Activated naive CD4-positive, alpha-beta T cell treated with anti-CD3 and anti-CD28 coated beads, Interleukin-2, amount 50 U/mL, for 24 hours (primary cell): Measurements from ENCODE around the gene SMPD3.

Experiments used
- H3K27ac Mint-ChIP-seq: one replicate; pipeline ENCODE4 v1.8.0; 2021; ENCODE audit warnings: mild to moderate bottlenecking, mixed read lengths
- H3K27me3 Mint-ChIP-seq: one replicate; pipeline ENCODE4 v1.8.0; 2021; ENCODE audit warnings: mixed read lengths
- H3K36me3 Mint-ChIP-seq: one replicate; pipeline ENCODE4 v1.8.0; 2021; ENCODE audit warnings: mixed read lengths
- H3K4me1 Mint-ChIP-seq: one replicate; pipeline ENCODE4 v1.8.0; 2021; ENCODE audit warnings: mixed read lengths
- H3K4me3 Mint-ChIP-seq: one replicate; pipeline ENCODE4 v1.8.0; 2021; ENCODE audit warnings: mild to moderate bottlenecking, mixed read lengths
- H3K9me3 Mint-ChIP-seq: one replicate; pipeline ENCODE4 v1.8.0; 2021; ENCODE audit warnings: mixed read lengths

Gene SMPD3

GRCh38 chr16:68406458-68407152, 41.7 kb downstream of the SMPD3 start:
- Mint-ChIP-seq H3K36me3 (no peaks in the 10 kb centered on the region), H3K4me3 (no peak overlapping the region), H3K4me1 (peaks cover 9% of the 10 kb centered on the region), H3K27me3 (no peaks in the 10 kb centered on the region), H3K9me3 (no peaks in the 10 kb centered on the region), H3K27ac (no peak overlapping the region)

GRCh38 chr16:68404736-68405345, 43.5 kb downstream of the SMPD3 start:
- Mint-ChIP-seq H3K36me3 (no peaks in the 10 kb centered on the region), H3K27ac (no peak overlapping the region), H3K9me3 (no peaks in the 10 kb centered on the region), H3K4me1 (peaks cover 19% of the 10 kb centered on the region), H3K4me3 (no peak overlapping the region), H3K27me3 (no peaks in the 10 kb centered on the region)

DNA sequence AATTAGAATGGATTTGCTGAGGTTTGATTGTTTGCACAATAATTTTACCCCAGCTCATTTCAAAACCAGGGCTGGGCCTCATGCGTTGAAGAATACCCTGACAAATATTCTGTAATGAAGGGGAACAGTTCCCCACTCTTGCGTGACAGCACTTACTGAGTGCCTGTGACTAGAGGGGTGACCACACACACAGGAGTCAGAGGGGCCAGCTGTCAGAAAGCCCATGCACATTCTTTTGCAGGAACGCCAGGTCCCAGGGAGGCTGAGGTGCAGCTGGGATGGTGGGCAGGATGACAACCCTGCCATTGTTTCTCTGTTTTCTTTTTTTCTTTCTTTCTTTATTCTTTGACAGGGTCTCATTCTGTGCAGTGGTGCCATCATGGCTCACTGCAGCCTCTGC, 44.6 kb downstream of the SMPD3 start:
- Mint-ChIP-seq H3K4me1 (peaks cover 21% of the 10 kb centered on the region), H3K9me3 (no peaks in the 10 kb centered on the region), H3K27me3 (no peaks in the 10 kb centered on the region), H3K27ac (no peak overlapping the region), H3K4me3 (no peak overlapping the region), H3K36me3 (no peaks in the 10 kb centered on the region)

GRCh38 chr16:68403177-68403576, 45.1 kb downstream of the SMPD3 start:
- H3K36me3 Mint-ChIP-seq, result no peaks in the 10 kb centered on the region
- no peaks in the 10 kb centered on the region for H3K27me3 Mint-ChIP-seq
- no peak overlapping the region for H3K4me3 Mint-ChIP-seq
- no peak overlapping the region for H3K27ac Mint-ChIP-seq
- H3K9me3 Mint-ChIP-seq, result no peaks in the 10 kb centered on the region
- peaks cover 21% of the 10 kb centered on the region for H3K4me1 Mint-ChIP-seq

GRCh38 chr16:68402748-68403040, 45.6 kb downstream of the SMPD3 start:
- no peaks in the 10 kb centered on the region for H3K36me3 Mint-ChIP-seq
- no peak overlapping the region for H3K27ac Mint-ChIP-seq
- no peaks in the 10 kb centered on the region for H3K27me3 Mint-ChIP-seq
- peaks cover 21% of the 10 kb centered on the region for H3K4me1 Mint-ChIP-seq
- no peaks in the 10 kb centered on the region for H3K9me3 Mint-ChIP-seq
- no peak overlapping the region for H3K4me3 Mint-ChIP-seq

- Mint-ChIP-seq H3K27me3 (no peaks in the 10 kb centered on the region), H3K9me3 (no peaks in the 10 kb centered on the region), H3K4me1 (peaks cover 21% of the 10 kb centered on the region), H3K36me3 (no peaks in the 10 kb centered on the region), H3K27ac (no peak overlapping the region), H3K4me3 (no peak overlapping the region)
Measured at GRCh38 chr16:68401871-68402747, 46.2 kb downstream of the SMPD3 start.

DNA sequence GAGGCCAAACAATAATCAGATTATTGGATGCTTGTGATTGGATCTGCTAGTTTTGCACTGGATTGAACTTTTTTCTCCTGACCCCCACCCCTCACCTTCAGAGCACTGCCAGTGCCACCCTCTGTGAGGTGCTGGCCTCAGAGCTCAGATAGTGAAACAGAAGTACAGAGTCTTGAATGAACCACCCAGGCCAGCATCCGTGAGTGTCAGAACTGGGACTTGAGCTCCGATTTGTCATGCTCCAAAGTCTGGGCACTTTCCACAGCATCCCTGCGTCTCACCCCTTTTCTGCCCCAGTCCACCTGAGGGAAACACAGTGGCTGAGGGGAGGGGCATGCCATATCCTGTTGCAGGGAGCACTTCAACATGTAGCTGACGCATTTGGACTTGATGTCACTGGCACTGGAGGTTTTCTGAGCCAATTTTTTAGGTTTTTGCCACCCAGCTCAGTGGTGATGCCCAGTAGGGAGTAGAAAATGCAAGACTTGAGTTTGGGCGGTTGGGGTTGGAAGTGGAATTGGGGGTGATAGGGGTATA, 47.3 kb downstream of the SMPD3 start:
- Mint-ChIP-seq H3K27me3 (no peaks in the 10 kb centered on the region), H3K27ac (no peak overlapping the region), H3K9me3 (no peaks in the 10 kb centered on the region), H3K4me3 (no peak overlapping the region), H3K4me1 (peaks cover 27% of the 10 kb centered on the region), H3K36me3 (no peaks in the 10 kb centered on the region)

- Mint-ChIP-seq H3K4me3 (no peak overlapping the region), H3K36me3 (no peaks in the 10 kb centered on the region), H3K27ac (no peak overlapping the region), H3K4me1 (peaks cover 27% of the 10 kb centered on the region), H3K9me3 (no peaks in the 10 kb centered on the region), H3K27me3 (no peaks in the 10 kb centered on the region)
Measured at GRCh38 chr16:68400083-68400923, 48.0 kb downstream of the SMPD3 start.

DNA sequence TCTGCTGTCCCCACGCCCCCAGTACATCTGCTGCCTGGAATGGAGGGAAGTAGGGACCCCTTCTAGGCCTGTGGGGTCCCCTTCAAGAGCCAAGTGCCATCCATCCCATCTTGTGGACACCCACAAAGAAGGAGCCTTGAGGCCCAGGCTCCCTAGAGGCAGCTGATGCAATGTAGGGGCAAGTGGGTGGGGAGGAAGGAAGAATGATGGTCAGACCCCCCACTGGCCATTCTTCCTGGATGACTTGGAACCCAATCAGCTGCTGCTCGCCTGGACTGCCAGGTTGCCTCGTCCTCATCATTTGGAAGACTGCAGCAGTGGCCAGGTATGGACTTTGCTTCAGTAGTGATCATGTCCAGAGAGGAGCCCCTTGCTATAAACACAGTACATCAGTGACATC, 48.9 kb downstream of the SMPD3 start:
- Mint-ChIP-seq H3K4me1 (peaks cover 27% of the 10 kb centered on the region), H3K27me3 (no peaks in the 10 kb centered on the region), H3K4me3 (no peak overlapping the region), H3K27ac (no peak overlapping the region), H3K36me3 (no peaks in the 10 kb centered on the region), H3K9me3 (no peaks in the 10 kb centered on the region)

- no peak overlapping the region for H3K4me3 Mint-ChIP-seq
- H3K36me3 Mint-ChIP-seq, result no peaks in the 10 kb centered on the region
- no peaks in the 10 kb centered on the region for H3K9me3 Mint-ChIP-seq
- no peak overlapping the region for H3K27ac Mint-ChIP-seq
- no peaks in the 10 kb centered on the region for H3K27me3 Mint-ChIP-seq
- H3K4me1 Mint-ChIP-seq, result peaks cover 27% of the 10 kb centered on the region
Measured at GRCh38 chr16:68397710-68398201, 50.6 kb downstream of the SMPD3 start.

DNA sequence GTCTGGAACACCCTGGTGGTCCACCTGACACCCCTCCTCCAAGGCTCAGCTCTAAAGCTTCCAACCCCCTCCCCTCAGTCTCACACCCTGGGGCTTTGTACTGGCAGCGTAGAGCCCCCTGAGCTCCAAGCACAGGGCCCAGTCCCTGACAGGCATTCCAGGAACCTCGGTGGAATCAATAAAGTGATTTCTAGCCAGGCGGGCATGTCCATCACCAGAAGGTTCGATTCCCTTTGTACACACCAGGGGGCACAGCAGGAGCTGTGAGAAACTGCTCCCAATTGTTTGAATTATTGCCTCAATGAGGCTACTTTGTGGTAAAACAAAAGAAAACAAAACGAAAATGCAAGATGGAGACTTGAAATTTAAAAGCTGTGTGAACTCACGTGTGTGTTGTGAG, 51.8 kb downstream of the SMPD3 start:
- H3K9me3 Mint-ChIP-seq, result no peaks in the 10 kb centered on the region
- H3K27me3 Mint-ChIP-seq, result no peaks in the 10 kb centered on the region
- H3K36me3 Mint-ChIP-seq, result no peaks in the 10 kb centered on the region
- H3K4me3 Mint-ChIP-seq, result no peak overlapping the region
- peak overlapping the region; percentile 41 for H3K27ac Mint-ChIP-seq
- H3K4me1 Mint-ChIP-seq, result peaks cover 22% of the 10 kb centered on the region

DNA sequence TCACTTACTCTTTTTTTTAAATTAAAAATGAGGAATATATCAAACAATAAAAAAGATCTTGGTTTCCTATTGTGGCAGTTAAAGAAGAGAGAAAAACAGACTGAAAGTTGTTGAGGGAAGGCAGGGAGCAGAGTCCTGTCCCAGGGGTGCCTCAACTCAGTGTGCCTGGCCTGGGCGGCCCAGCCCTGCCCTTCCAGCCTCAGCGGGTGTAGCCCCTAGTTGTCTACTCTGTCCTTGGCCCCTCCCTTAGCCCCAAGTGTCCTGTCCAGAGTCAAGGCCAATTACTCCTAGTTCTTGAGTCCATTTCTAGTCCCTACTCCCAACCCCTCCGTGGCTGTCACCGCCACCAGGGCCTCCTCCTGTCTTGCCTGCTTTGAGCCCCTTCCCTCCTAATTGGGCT, 52.5 kb downstream of the SMPD3 start:
- Mint-ChIP-seq H3K9me3 (no peaks in the 10 kb centered on the region), H3K27ac (no peak overlapping the region), H3K4me3 (no peak overlapping the region), H3K27me3 (no peaks in the 10 kb centered on the region), H3K4me1 (peaks cover 16% of the 10 kb centered on the region), H3K36me3 (no peaks in the 10 kb centered on the region)

- Mint-ChIP-seq H3K4me1 (peaks cover 10% of the 10 kb centered on the region), H3K4me3 (no peak overlapping the region), H3K27me3 (no peaks in the 10 kb centered on the region), H3K9me3 (no peaks in the 10 kb centered on the region), H3K36me3 (no peaks in the 10 kb centered on the region), H3K27ac (no peak overlapping the region)
Measured at GRCh38 chr16:68395167-68395786, 53.0 kb downstream of the SMPD3 start.

GRCh38 chr16:68393333-68393732, 55.0 kb downstream of the SMPD3 start:
- H3K4me1 Mint-ChIP-seq, result peaks cover 7% of the 10 kb centered on the region
- H3K9me3 Mint-ChIP-seq, result no peaks in the 10 kb centered on the region
- no peaks in the 10 kb centered on the region for H3K36me3 Mint-ChIP-seq
- H3K27me3 Mint-ChIP-seq, result no peaks in the 10 kb centered on the region
- H3K4me3 Mint-ChIP-seq, result no peak overlapping the region
- no peak overlapping the region for H3K27ac Mint-ChIP-seq
